Measurements from ENCODE around the gene RPL23.

RPL23 gene

GRCh38 chr17:38873640-38874380 is 20.3 kb upstream of the RPL23 start:
- Histone ChIP-seq H3K9me3 (ENCODE audit: control insufficient read depth, low read length) (no peaks in the 10 kb centered on the region), H3K27me3 (ENCODE audit: control insufficient read depth, insufficient read depth, low read length, poor library complexity, severe bottlenecking) (peaks cover 2% of the 10 kb centered on the region), H3K36me3 (ENCODE audit: control insufficient read depth, insufficient read depth, low read length) (no peaks in the 10 kb centered on the region), H3K27ac (ENCODE audit: insufficient read depth, low read depth, low read length, poor library complexity, severe bottlenecking) (no peak overlapping the region), H3K4me3 (ENCODE audit: insufficient read depth, low read depth, low read length) (no peak overlapping the region), H3K4me1 (ENCODE audit: control insufficient read depth, insufficient read depth, low read length) (peaks cover 43% of the 10 kb centered on the region)
- 86 to 87% methylated on average over 9 of the region's 9 CpGs for WGBS, 2 experiments

- WGBS, 2 experiments: 86 to 93% methylated on average over 9 of the region's 9 CpGs
These were observed 19.3 kb upstream of the RPL23 start for GRCh38 chr17:38872671-38873385.

GRCh38 chr17:38872027-38872511 is 18.5 kb upstream of the RPL23 start:
- Histone ChIP-seq H3K4me3 (ENCODE audit: insufficient read depth, low read depth, low read length) (no peak overlapping the region), H3K27ac (ENCODE audit: insufficient read depth, low read depth, low read length, poor library complexity, severe bottlenecking) (no peak overlapping the region), H3K27me3 (ENCODE audit: control insufficient read depth, insufficient read depth, low read length, poor library complexity, severe bottlenecking) (peaks cover 9% of the 10 kb centered on the region)

More at GRCh38 chr17:38872671-38873385, 19.3 kb upstream of the RPL23 start:
- Histone ChIP-seq H3K4me1 (ENCODE audit: control insufficient read depth, insufficient read depth, low read length) (peaks cover 35% of the 10 kb centered on the region), H3K9me3 (ENCODE audit: control insufficient read depth, low read length) (no peaks in the 10 kb centered on the region), H3K36me3 (ENCODE audit: control insufficient read depth, insufficient read depth, low read length) (no peaks in the 10 kb centered on the region), H3K27ac (ENCODE audit: insufficient read depth, low read depth, low read length, poor library complexity, severe bottlenecking) (no peak overlapping the region), H3K4me3 (ENCODE audit: insufficient read depth, low read depth, low read length) (no peak overlapping the region), H3K27me3 (ENCODE audit: control insufficient read depth, insufficient read depth, low read length, poor library complexity, severe bottlenecking) (peaks cover 9% of the 10 kb centered on the region)

GRCh38 chr17:38871247-38872015 is 17.9 kb upstream of the RPL23 start:
- no peak overlapping the region for H3K27ac ChIP-seq (ENCODE audit: insufficient read depth, low read depth, low read length, poor library complexity, severe bottlenecking)
- H3K4me3 ChIP-seq (ENCODE audit: insufficient read depth, low read depth, low read length): peak overlapping the region; percentile 91
- peaks cover 23% of the 10 kb centered on the region for H3K4me1 ChIP-seq (ENCODE audit: control insufficient read depth, insufficient read depth, low read length)
- H3K9me3 ChIP-seq (ENCODE audit: control insufficient read depth, low read length): no peaks in the 10 kb centered on the region
- peaks cover 9% of the 10 kb centered on the region for H3K27me3 ChIP-seq (ENCODE audit: control insufficient read depth, insufficient read depth, low read length, poor library complexity, severe bottlenecking)
- 36 to 38% methylated on average over 11 of the region's 11 CpGs for WGBS, 2 experiments
- no peaks in the 10 kb centered on the region for H3K36me3 ChIP-seq (ENCODE audit: control insufficient read depth, insufficient read depth, low read length)

More at GRCh38 chr17:38872027-38872511, 18.5 kb upstream of the RPL23 start:
- Histone ChIP-seq H3K4me1 (ENCODE audit: control insufficient read depth, insufficient read depth, low read length) (peaks cover 27% of the 10 kb centered on the region), H3K36me3 (ENCODE audit: control insufficient read depth, insufficient read depth, low read length) (no peaks in the 10 kb centered on the region), H3K9me3 (ENCODE audit: control insufficient read depth, low read length) (no peaks in the 10 kb centered on the region)
- WGBS, 2 experiments: 82 to 87% methylated on average over 5 of the region's 5 CpGs

GRCh38 chr17:38870259-38871165 is 17.0 kb upstream of the RPL23 start:
- Histone ChIP-seq H3K36me3 (ENCODE audit: control insufficient read depth, insufficient read depth, low read length) (no peaks in the 10 kb centered on the region), H3K27ac (ENCODE audit: insufficient read depth, low read depth, low read length, poor library complexity, severe bottlenecking) (no peak overlapping the region), H3K9me3 (ENCODE audit: control insufficient read depth, low read length) (no peaks in the 10 kb centered on the region), H3K4me1 (ENCODE audit: control insufficient read depth, insufficient read depth, low read length) (peaks cover 19% of the 10 kb centered on the region), H3K4me3 (ENCODE audit: insufficient read depth, low read depth, low read length) (peak overlapping the region; percentile 91), H3K27me3 (ENCODE audit: control insufficient read depth, insufficient read depth, low read length, poor library complexity, severe bottlenecking) (peaks cover 9% of the 10 kb centered on the region)
- 0 to 1% methylated on average over 46 to 56 of the region's 56 CpGs for WGBS, 2 experiments

GRCh38 chr17:38869526-38870258 is 16.2 kb upstream of the RPL23 start, which contains the start of gene LASP1:
Gene LASP1, plus strand, starts transcription at chr17:38870058. Its CDS starts 132 bp downstream, at chr17:38870190.
- no peaks in the 10 kb centered on the region for H3K9me3 ChIP-seq (ENCODE audit: control insufficient read depth, low read length)
- H3K27me3 ChIP-seq (ENCODE audit: control insufficient read depth, insufficient read depth, low read length, poor library complexity, severe bottlenecking): peaks cover 9% of the 10 kb centered on the region
- 0% methylated on average over 73 of the region's 73 CpGs for WGBS, 2 experiments
- peaks cover 11% of the 10 kb centered on the region for H3K4me1 ChIP-seq (ENCODE audit: control insufficient read depth, insufficient read depth, low read length)
- H3K27ac ChIP-seq (ENCODE audit: insufficient read depth, low read depth, low read length, poor library complexity, severe bottlenecking): peak within 1 kb of the TSS; percentile 80
- peak within 1 kb of the TSS; percentile 91 for H3K4me3 ChIP-seq (ENCODE audit: insufficient read depth, low read depth, low read length)
- H3K36me3 ChIP-seq (ENCODE audit: control insufficient read depth, insufficient read depth, low read length): no peaks in the 10 kb centered on the region

GRCh38 chr17:38868817-38869525 is 15.4 kb upstream of the RPL23 start:
- Histone ChIP-seq H3K4me3 (ENCODE audit: insufficient read depth, low read depth, low read length) (peak overlapping the region; percentile 91), H3K27me3 (ENCODE audit: control insufficient read depth, insufficient read depth, low read length, poor library complexity, severe bottlenecking) (peaks cover 9% of the 10 kb centered on the region), H3K4me1 (ENCODE audit: control insufficient read depth, insufficient read depth, low read length) (peaks cover 4% of the 10 kb centered on the region), H3K27ac (ENCODE audit: insufficient read depth, low read depth, low read length, poor library complexity, severe bottlenecking) (peak overlapping the region; percentile 80), H3K9me3 (ENCODE audit: control insufficient read depth, low read length) (no peaks in the 10 kb centered on the region), H3K36me3 (ENCODE audit: control insufficient read depth, insufficient read depth, low read length) (no peaks in the 10 kb centered on the region)
- 4 to 7% methylated on average over 25 to 26 of the region's 26 CpGs for whole genome bisulfite sequencing, 2 experiments

GRCh38 chr17:38867968-38868816 is 14.7 kb upstream of the RPL23 start:
- no peaks in the 10 kb centered on the region for H3K9me3 ChIP-seq (ENCODE audit: control insufficient read depth, low read length)
- no peaks in the 10 kb centered on the region for H3K4me1 ChIP-seq (ENCODE audit: control insufficient read depth, insufficient read depth, low read length)
- H3K36me3 ChIP-seq (ENCODE audit: control insufficient read depth, insufficient read depth, low read length): no peaks in the 10 kb centered on the region
- 5% methylated on average over 25 of the region's 25 CpGs for WGBS, 2 experiments
- H3K27me3 ChIP-seq (ENCODE audit: control insufficient read depth, insufficient read depth, low read length, poor library complexity, severe bottlenecking): peaks cover 9% of the 10 kb centered on the region
- peak overlapping the region; percentile 68 for H3K27ac ChIP-seq (ENCODE audit: insufficient read depth, low read depth, low read length, poor library complexity, severe bottlenecking)
- H3K4me3 ChIP-seq (ENCODE audit: insufficient read depth, low read depth, low read length): peak overlapping the region; percentile 91
